Osteoblast (primary cell): Measurements from ENCODE around the gene AOPEP. TPM values are rescaled to one million over a fixed set of nuclear protein-coding genes. Genes with fewer than 3 reads are reported as not detected.

ENCODE experiments used
- DNase-seq: peaks from one replicate; pipeline ENCODE4 v3.0.0; 2011; ENCODE audit warnings: low spot score, mixed read lengths; ENCODE audit not compliant: insufficient read length; ENCODE audit errors: missing footprints
- H2AFZ ChIP-seq: 2 replicates; pipeline ENCODE4 v1.6.0; 2011; ENCODE audit warnings: mild to moderate bottlenecking, low read length
- H3K27ac ChIP-seq: 2 replicates; pipeline ENCODE4 v1.5.1; 2011; ENCODE audit warnings: mild to moderate bottlenecking, low read depth, low read length, moderate library complexity
- H3K27me3 ChIP-seq: 2 replicates; pipeline ENCODE4 v1.6.0; 2012; ENCODE audit warnings: mild to moderate bottlenecking, control low read depth, inconsistent platforms, low read length, moderate library complexity; ENCODE audit not compliant: insufficient read depth
- H3K36me3 ChIP-seq: 2 replicates; pipeline ENCODE4 v1.5.1; 2011; ENCODE audit warnings: mild to moderate bottlenecking, low read length, control low read depth, moderate library complexity; ENCODE audit not compliant: insufficient read depth
- H3K4me1 ChIP-seq: 2 replicates; pipeline ENCODE4 v1.5.1; 2011; ENCODE audit warnings: mild to moderate bottlenecking, low read length, control low read depth, moderate library complexity; ENCODE audit not compliant: insufficient read depth
- H3K4me2 ChIP-seq: 2 replicates; pipeline ENCODE4 v1.6.0; 2011; ENCODE audit warnings: mild to moderate bottlenecking, low read length; ENCODE audit not compliant: insufficient read depth
- H3K4me3 ChIP-seq: fragments of 200-600 bp; sonication (generic); 3 replicates; pipeline ENCODE4 v1.5.1; 2012; ENCODE audit warnings: mild to moderate bottlenecking, low read length, inconsistent platforms; ENCODE audit not compliant: insufficient read depth
- H3K79me2 ChIP-seq: 2 replicates; pipeline ENCODE4 v1.6.0; 2012; ENCODE audit warnings: mild to moderate bottlenecking, low read length, control low read depth, inconsistent platforms; ENCODE audit not compliant: insufficient read depth
- H3K9me3 ChIP-seq: 2 replicates; pipeline ENCODE4 v1.5.1; 2011; ENCODE audit warnings: low read depth, low read length, control low read depth
- H4K20me1 ChIP-seq: 2 replicates; pipeline ENCODE4 v1.6.0; 2012; ENCODE audit warnings: mild to moderate bottlenecking, low read length, control low read depth; ENCODE audit not compliant: insufficient read depth
- total RNA-seq: library from RNA; depleted of rRNA; stranded (reverse); fragments of >200 nt; gene quantifications from 2 replicates; pipeline ENCODE4 v1.2.3, GENCODE V29; 2012
- TF ChIP-seq, protein P1 (sequence below): IDR thresholded peaks from 2 replicates; pipeline ENCODE4 v1.5.1; 2011; ENCODE audit warnings: mild to moderate bottlenecking, low read depth, low read length, moderate library complexity; ENCODE audit errors: extremely low read depth

Gene AOPEP
- total RNA-seq, 1 donor, result 131 TPM

DNA sequence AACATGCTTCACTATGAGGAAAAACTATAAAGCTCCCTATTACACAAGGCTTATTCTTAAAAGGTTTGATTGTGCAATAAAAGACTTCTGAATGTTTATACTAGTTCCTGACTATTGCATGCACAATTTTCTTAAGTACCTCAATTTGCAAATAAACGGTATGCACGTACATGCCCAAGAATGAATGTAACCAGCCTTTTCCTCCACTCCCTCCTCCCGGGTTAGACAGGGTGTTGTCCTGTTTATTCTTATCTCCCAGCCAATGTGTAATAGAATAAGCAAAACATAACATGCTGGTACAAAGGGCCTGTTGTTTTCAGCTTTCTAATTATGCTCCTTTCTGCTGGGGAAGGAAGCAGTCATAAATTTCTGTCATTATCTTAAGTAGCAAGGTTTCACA, 79.1 kb downstream of the AOPEP start:
- Histone ChIP-seq H3K4me3 (no peak overlapping the region), H3K4me1 (peaks cover 57% of the 10 kb centered on the region)

DNA sequence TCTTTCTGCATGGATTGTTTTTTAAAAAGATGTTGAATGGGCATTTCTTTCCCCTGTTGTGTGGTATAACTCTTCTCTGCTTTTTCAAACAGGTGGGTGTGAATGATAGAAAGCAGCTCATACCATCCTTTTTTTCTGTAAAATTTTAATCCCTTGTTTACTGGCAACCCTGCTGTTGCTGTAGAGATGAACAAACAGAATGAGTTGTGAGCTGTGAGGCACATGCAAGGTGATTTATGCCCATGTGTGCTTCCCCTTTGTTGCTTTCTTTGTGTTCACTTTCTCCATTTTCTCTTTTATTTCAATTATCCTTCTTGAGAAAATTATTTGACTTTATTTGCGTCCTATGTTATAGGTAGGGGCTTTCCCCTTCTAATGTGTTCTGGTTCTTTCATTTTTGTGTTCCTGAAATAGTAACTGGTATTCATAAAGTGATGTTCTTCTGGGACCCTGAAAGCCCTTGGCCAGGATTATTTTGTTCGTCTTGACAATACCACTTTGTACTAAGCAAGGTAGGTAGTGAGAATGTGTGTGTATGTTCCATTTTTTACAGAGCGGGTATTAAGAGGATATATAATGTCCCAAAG, 79.9 kb downstream of the AOPEP start:
- no peak overlapping the region for H3K4me2 ChIP-seq
- H3K27me3 ChIP-seq, result no peaks in the 10 kb centered on the region
- peaks cover 50% of the 10 kb centered on the region for H3K4me1 ChIP-seq
- peak overlapping the region; percentile 89 for H3K27ac ChIP-seq
- peaks cover 3% of the 10 kb centered on the region for H3K36me3 ChIP-seq
- TF ChIP-seq, protein P1, sequence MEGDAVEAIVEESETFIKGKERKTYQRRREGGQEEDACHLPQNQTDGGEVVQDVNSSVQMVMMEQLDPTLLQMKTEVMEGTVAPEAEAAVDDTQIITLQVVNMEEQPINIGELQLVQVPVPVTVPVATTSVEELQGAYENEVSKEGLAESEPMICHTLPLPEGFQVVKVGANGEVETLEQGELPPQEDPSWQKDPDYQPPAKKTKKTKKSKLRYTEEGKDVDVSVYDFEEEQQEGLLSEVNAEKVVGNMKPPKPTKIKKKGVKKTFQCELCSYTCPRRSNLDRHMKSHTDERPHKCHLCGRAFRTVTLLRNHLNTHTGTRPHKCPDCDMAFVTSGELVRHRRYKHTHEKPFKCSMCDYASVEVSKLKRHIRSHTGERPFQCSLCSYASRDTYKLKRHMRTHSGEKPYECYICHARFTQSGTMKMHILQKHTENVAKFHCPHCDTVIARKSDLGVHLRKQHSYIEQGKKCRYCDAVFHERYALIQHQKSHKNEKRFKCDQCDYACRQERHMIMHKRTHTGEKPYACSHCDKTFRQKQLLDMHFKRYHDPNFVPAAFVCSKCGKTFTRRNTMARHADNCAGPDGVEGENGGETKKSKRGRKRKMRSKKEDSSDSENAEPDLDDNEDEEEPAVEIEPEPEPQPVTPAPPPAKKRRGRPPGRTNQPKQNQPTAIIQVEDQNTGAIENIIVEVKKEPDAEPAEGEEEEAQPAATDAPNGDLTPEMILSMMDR, result no peak
- H3K79me2 ChIP-seq, result peaks cover 3% of the 10 kb centered on the region
- no peaks in the 10 kb centered on the region for H3K9me3 ChIP-seq
- no peak overlapping the region for H3K4me3 ChIP-seq
- DNase-seq, result no peak
- H2AFZ ChIP-seq, result no peak overlapping the region
- H4K20me1 ChIP-seq, result no peaks in the 10 kb centered on the region

More for the DNA sequence above, 79.1 kb downstream of the AOPEP start:
- H3K36me3 ChIP-seq, result peaks cover 9% of the 10 kb centered on the region
- peaks cover 3% of the 10 kb centered on the region for H3K79me2 ChIP-seq
- no peaks in the 10 kb centered on the region for H4K20me1 ChIP-seq
- no peaks in the 10 kb centered on the region for H3K9me3 ChIP-seq
- H3K27me3 ChIP-seq, result no peaks in the 10 kb centered on the region
- DNase-seq, result peak; percentile 90
- peak overlapping the region; percentile 89 for H3K27ac ChIP-seq
- TF ChIP-seq, protein P1, result no peak
- no peak overlapping the region for H2AFZ ChIP-seq
- H3K4me2 ChIP-seq, result peak overlapping the region; percentile 68

DNA sequence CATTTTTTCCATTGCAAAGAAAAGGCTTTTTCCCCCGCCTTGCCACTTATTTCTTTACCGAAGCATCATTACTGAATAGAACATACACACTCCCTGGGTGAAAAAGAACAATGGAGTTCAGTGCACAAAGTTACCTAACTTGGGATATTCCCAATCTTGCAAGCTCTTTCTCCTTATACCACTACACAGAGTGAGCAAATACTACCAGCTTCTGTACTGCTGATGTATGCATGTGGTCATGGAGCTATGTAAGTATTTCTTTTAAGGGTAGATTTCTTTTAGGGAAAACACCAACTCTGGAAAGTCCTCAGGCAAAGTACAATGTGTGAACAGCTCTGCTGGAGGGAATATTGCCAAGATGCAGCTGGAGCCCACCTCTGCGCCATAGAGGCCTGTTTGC, 81.1 kb downstream of the AOPEP start:
- H3K27me3 ChIP-seq, result no peaks in the 10 kb centered on the region
- TF ChIP-seq, protein P1, result no peak
- H3K4me3 ChIP-seq, result no peak overlapping the region
- no peak overlapping the region for H2AFZ ChIP-seq
- H4K20me1 ChIP-seq, result no peaks in the 10 kb centered on the region
- peaks cover 3% of the 10 kb centered on the region for H3K79me2 ChIP-seq
- no peaks in the 10 kb centered on the region for H3K9me3 ChIP-seq
- DNase-seq, result no peak
- H3K4me1 ChIP-seq, result peaks cover 45% of the 10 kb centered on the region
- peak overlapping the region; percentile 89 for H3K27ac ChIP-seq
- peaks cover 3% of the 10 kb centered on the region for H3K36me3 ChIP-seq
- no peak overlapping the region for H3K4me2 ChIP-seq

DNA sequence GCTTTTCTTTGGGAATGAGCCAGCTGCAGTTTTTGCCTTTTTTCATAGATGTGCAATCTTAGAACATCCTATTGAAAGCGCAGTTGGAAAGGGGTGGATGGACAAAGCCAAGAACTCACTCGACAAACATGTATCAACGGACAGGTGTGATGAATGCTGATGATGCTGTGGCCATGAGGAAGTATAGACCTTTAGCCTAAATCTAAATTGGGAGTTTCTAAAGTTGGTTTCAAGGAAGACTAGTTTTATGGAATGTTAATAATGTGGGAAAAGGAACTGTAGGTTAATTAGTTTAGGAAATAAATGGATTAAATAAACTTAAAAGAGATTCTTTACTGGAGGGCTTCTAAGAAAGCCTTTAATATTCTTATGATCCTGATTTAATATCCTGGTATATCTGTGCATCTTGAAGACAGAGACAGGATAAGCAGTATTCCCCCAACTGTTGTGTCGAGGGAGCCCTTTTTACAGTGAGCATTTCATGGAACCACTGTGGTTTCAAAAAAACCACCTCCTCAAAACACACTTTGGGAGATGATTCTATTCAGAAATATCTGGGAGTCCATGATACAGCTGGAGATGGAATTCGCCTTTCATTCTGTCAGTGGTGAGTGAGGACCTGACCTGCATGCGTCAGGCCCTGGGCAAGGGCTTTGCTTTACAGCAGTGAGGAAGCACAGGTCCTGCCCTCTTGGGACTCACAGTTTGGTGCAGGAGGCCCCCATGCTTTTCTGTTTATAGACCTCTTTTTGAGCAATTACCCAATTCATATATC, 82.6 kb downstream of the AOPEP start:
- DNase-seq, result peak; percentile 72
- peaks cover 52% of the 10 kb centered on the region for H3K4me1 ChIP-seq
- peak overlapping the region; percentile 89 for H3K27ac ChIP-seq

More for the DNA sequence above, 82.6 kb downstream of the AOPEP start:
- Histone ChIP-seq H2AFZ (no peak overlapping the region), H3K4me2 (peak overlapping the region; percentile 9), H4K20me1 (no peaks in the 10 kb centered on the region), H3K4me3 (no peak overlapping the region), H3K9me3 (no peaks in the 10 kb centered on the region), H3K36me3 (peaks cover 3% of the 10 kb centered on the region), H3K79me2 (peaks cover 3% of the 10 kb centered on the region), H3K27me3 (no peaks in the 10 kb centered on the region)
- TF ChIP-seq, protein P1, result no peak
